ENCODE results near the gene NPAS3. TPM values are rescaled to one million over a fixed set of nuclear protein-coding genes. Genes with fewer than 3 reads are reported as not detected.

Gene NPAS3
- total and polyA plus RNA-seq, 2 of the 8 experiments (the other 6 are each of a cell fraction or from before 2014, with no cell fraction given): 0.11 to 0.60 TPM

DNA sequence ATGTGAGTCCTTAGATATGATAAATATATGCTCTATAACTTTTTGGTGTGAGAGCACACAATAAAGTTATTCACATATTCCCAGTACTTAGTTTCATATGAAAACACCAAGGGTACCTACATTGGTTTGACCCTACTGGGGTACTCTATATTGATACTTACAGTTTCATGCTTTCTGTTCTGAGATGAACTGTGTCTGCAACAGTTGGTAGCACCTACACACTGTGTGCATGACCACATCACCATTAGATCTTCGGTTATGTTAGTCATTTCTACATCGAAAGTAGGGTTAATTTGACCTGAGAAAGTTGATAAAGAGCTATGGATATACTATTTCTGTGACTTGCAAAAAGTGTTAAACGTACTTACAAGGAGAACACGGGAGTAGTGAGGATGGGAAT is 337.2 kb downstream of the NPAS3 start:
- WGBS, 2 experiments (ENCODE audit: extremely low coverage in 1 of 2, insufficient coverage in 1 of 2, insufficient read length in 1 of 2, insufficient replicate concordance in 2 of 2, low coverage in 1 of 2, low lambda C conversion rate in 2 of 2, missing lambda C conversion rate in 1 of 2): 88% methylated on average over 4 of the region's 4 CpGs; no CpG with 5 or more reads in 1 of the 2 experiments
- POLR2A ChIA-PET (ENCODE audit: partially characterized antibody): no interaction called here
- no peaks in the 10 kb centered on the region for H3K4me1 ChIP-seq (replicated peaks in 1 of 4; ENCODE audit: control insufficient read depth in 3 of 4, insufficient read depth in 4 of 4, low read length in 3 of 4)

More for the DNA sequence above, 337.2 kb downstream of the NPAS3 start:
- Histone ChIP-seq H4K5ac (ENCODE audit: insufficient read length, low read depth, low read length) (no peak overlapping the region), H2BK120ac (replicated peaks; ENCODE audit: low read depth, low read length) (no peak overlapping the region), H2BK12ac (ENCODE audit: low read depth, low read length) (no peak overlapping the region), H4K20me1 (replicated peaks in 1 of 2; ENCODE audit: control insufficient read depth in 1 of 2, insufficient read depth in 2 of 2, low read length in 2 of 2) (no peaks in the 10 kb centered on the region), H3K79me1 (ENCODE audit: low read depth, low read length) (no peaks in the 10 kb centered on the region), H3K4me2 (ENCODE audit: insufficient read depth in 1 of 2, low read depth in 2 of 2, low read length in 2 of 2) (no peak overlapping the region), H3K9me3 (ENCODE audit: insufficient read depth in 2 of 2, low read depth in 1 of 2, low read length in 1 of 2) (no peaks in the 10 kb centered on the region), H3K18ac (ENCODE audit: extremely low read depth, low read length) (no peak overlapping the region), H2AFZ (ENCODE audit: low read length) (no peak overlapping the region), H2BK20ac (ENCODE audit: low read length) (no peak overlapping the region), H3K79me2 (ENCODE audit: control insufficient read depth in 1 of 2, insufficient read depth in 2 of 2, low read length in 2 of 2) (no peaks in the 10 kb centered on the region), H4K8ac (ENCODE audit: extremely low read depth, insufficient read depth, low read length) (no peak overlapping the region), H3K23ac (ENCODE audit: insufficient read length) (no peak overlapping the region), H3K9ac (replicated peaks in 1 of 4; ENCODE audit: extremely low read depth in 1 of 4, low read depth in 3 of 4, low read length in 3 of 4) (no peak overlapping the region), H3K23me2 (ENCODE audit: low read depth, low read length) (no peaks in the 10 kb centered on the region), H4K91ac (replicated peaks; ENCODE audit: insufficient read length, low read length) (no peak overlapping the region), H3K36me3 (ENCODE audit: control insufficient read depth in 2 of 4, insufficient read depth in 4 of 4, low read length in 3 of 4) (no peaks in the 10 kb centered on the region), H3K14ac (ENCODE audit: insufficient read length) (no peak overlapping the region), H3K27me3 (replicated peaks in 1 of 4; ENCODE audit: control insufficient read depth in 3 of 4, extremely low read depth in 1 of 4, insufficient read depth in 3 of 4, low read length in 3 of 4) (no peaks in the 10 kb centered on the region), H3K4ac (replicated peaks; ENCODE audit: insufficient read length, low read depth, low read length) (no peak overlapping the region), H2BK5ac (ENCODE audit: low read depth, low read length) (no peak overlapping the region), H3K56ac (replicated peaks; ENCODE audit: insufficient read length, low read depth, low read length) (no peak overlapping the region), H3K27ac (ENCODE audit: low read depth, low read length) (no peak overlapping the region), H2AK5ac (ENCODE audit: low read depth, low read length) (no peak overlapping the region), H3K4me3 (ENCODE audit: extremely low read depth in 1 of 4, insufficient read depth in 2 of 4, low read depth in 3 of 4, low read length in 4 of 4) (no peak overlapping the region), H2BK15ac (ENCODE audit: low read length) (no peak overlapping the region)
- FAIRE-seq (no peak), DNase-seq (ENCODE audit: low read depth in 1 of 2, low spot score in 2 of 2) (no peak)
- TF ChIP-seq SIRT6 (IDR thresholded peaks at IDR 0.05; ENCODE audit: low read length) (no peak), SP2 (IDR thresholded peaks at IDR 0.05; ENCODE audit: low read length) (no peak), RAD21 (IDR thresholded peaks at IDR 0.05 in 1 of 2, conservative IDR thresholded peaks at IDR 0.05 in 1 of 2; ENCODE audit: low read depth in 2 of 2, low read length in 2 of 2) (no peak), SP4 (IDR thresholded peaks at IDR 0.05; ENCODE audit: low read length) (no peak), TEAD4 (IDR thresholded peaks at IDR 0.05; ENCODE audit: low read depth, low read length) (no peak), ASH2L (IDR thresholded peaks at IDR 0.05; ENCODE audit: low read length) (no peak), BRCA1 (IDR thresholded peaks at IDR 0.05; ENCODE audit: low read depth, low read length) (no peak), CHD2 (IDR thresholded peaks at IDR 0.05; ENCODE audit: low read length) (no peak)
- TF ChIP-seq, protein P1, sequence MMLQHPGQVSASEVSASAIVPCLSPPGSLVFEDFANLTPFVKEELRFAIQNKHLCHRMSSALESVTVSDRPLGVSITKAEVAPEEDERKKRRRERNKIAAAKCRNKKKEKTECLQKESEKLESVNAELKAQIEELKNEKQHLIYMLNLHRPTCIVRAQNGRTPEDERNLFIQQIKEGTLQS (IDR thresholded peaks at IDR 0.05; ENCODE audit: insufficient read depth, low read depth, low read length): no peak
- CTCF ChIA-PET (ENCODE audit: partially characterized antibody): no interaction called here

Measured in H1 (cell line).